Activated CD4-positive, CD25-positive, alpha-beta regulatory T cell treated with anti-CD3 and anti-CD28 coated beads, Interleukin-2, amount 50 U/mL, for 16 hours (primary cell): ENCODE results near the gene AGXT2.
"Not testable (repeated sequence)": the region's sequence is repeated elsewhere in the genome, so short reads cannot be mapped to it uniquely, and the experiment has no call there.

Source experiments
- DNase-seq: peaks from one replicate; pipeline ENCODE4 v3.0.0-alpha.2; 2020; ENCODE audit warnings: low read depth, low spot score

The AGXT2 gene

DNA sequence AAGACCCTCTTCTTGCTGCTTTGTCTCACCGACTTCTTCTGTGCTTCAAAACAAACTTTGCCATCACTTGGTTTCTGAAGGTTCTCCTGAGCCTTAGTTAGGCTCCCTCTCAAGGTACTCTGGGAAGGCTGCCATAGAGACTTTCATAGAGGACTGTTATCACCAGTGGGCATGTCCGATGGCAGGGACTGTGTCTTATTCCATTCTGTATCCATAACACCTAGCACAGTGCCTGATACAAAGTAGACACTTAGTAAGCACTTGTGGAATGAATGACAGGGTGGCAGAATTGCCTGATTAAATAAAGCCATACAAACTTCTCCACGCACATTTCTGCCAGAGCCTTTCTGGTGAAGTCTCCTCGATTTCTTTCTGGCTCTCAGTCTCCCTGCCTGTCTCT, 32.7 kb downstream of the AGXT2 start:
- DNase-seq: no peak

DNA sequence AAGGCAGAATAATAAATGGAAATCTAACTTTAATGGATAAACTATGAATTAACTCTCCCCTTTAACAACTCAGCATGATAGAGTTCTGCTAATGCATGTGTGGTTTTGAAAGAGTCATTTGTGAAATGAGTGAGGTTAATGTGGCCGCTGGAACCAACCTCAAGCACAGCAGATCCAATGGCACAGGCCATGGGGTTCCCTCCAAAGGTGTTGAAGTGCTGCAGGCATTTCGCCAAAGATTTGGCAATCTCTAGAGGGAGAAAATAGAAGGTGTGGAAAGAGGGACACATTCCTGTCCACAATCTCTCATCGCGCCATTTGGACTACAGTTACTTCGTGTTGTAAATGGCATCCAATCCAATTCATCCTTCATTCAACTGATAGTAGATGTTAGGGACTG, 35.0 kb downstream of the AGXT2 start:
- DNase-seq: no peak

DNA sequence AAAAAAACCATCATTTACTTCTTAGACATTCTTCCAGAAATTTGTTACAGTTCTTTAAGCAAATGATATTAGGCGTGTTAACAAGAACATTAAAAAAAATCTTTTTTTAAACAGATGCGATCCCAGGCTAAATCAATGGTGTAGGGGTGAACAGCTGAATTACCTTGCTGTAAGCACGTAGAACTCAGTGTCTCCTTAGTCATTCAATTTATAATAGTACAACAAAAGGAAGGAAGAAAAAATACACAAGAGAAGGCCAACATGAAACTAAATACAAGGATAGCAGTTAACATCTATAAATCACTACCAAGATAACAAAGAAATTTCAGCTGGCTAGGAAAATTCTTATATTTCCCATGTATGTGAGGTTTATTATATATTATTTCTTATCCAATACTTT, 35.4 kb downstream of the AGXT2 start:
- no peak for DNase-seq

DNA sequence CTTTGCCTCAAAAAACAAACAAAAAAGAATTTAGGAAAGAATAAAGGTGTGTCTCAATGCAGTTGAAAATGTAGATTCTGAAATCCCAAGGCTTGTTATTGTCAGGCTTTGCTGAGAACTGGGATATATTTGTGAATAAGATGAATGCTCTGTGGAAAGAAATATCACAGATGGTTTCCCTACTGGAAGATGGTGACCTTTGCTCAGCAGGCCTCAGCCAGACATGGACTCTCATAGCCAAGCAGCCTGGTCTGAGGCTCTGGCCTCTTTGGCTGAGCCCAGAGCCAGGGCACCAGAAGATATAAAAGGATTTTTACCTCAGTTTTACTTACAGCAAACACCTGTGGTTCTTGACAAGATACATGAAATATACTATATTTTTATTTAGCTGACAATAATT, 37.1 kb downstream of the AGXT2 start:
- DNase-seq: no peak

GRCh38 chr5:35009657-35010056, 38.1 kb downstream of the AGXT2 start:
- DNase-seq: no peak

DNA sequence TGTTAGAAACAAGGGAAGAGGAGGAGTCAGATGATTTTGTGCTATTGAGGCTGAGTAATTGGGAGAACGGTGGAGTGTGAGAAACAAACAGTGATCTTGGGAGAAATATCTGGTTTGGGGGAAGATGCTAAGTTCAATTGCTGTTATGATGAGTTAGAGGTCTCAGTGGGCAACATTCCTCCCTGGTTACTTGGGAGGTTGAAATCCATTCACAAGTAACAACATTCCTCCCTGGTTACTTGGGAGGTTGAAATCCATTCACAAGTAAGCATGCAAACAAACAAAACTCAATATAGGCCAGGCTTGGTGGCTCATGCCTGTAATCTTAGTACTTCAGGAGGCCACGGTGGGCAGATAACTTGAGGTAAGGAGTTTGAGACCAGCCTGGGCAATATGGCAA, 38.7 kb downstream of the AGXT2 start:
- DNase-seq: no peak

- DNase-seq: no peak
Measured at GRCh38 chr5:35004771-35005170, 43.0 kb downstream of the AGXT2 start.

DNA sequence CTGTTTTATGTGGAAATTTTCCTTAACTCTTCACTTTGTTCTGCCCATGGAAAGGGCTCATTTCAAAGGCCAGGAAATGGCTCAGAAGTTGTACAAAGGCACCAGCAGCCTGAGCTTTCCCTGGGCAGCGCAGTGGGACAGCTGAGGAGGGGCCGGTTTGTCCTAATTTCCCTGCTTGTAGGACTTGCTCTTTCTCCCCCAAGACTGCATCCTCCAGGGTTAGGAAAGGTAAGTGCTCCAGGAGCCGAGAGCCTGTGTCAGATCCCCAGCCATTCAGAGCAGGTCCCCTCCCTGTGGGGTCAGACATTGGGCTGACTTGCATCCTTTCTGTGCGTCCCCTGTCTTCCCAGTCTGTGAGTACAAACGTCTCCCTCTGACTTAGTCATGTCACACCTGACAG, 43.5 kb downstream of the AGXT2 start:
- DNase-seq: no peak

DNA sequence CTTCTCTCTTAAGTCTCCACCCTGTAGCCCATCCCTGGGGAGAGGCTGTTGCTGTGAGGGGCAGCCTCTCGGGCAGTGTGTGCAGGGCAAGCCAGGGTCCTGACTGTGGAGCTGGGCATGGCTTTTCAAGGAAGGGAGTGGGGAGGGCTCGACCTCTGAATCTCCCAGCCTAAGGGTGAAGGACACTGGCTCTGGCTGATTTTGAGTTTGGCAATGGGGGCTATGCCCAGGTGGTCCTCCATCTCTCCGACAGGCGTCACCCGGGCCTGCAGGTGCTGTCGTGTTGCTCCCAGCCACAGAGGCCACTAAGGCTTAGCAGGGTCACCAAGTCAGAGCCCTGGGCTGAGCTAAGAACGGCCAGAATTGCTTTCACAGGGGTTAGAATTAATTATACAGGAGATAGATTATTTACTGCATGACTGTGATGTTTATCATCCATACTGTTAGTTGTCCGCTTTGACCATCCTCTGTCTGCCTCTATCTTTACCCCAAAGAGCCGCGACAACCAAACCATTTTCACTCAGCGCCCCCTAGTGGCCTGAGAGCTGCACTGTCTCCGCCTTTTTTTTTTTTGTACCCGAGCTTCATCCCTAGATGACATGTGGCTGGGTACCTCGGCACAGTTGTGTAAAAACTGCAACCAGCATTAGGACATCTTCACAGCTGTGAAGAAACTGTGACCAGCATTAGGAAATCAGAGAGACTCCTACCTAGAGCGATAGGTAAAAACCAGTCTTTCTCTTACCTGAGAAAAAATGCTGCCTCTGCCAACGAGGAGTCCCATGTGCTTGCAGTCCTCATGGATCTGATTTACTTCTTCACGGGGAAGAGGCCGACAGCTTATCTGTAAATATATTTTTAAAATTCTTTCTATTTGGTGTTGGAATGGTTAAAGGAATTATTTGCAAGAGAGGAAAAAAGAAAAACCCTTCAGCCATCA, 44.5 kb downstream of the AGXT2 start:
- DNase-seq: peak; percentile 25

DNA sequence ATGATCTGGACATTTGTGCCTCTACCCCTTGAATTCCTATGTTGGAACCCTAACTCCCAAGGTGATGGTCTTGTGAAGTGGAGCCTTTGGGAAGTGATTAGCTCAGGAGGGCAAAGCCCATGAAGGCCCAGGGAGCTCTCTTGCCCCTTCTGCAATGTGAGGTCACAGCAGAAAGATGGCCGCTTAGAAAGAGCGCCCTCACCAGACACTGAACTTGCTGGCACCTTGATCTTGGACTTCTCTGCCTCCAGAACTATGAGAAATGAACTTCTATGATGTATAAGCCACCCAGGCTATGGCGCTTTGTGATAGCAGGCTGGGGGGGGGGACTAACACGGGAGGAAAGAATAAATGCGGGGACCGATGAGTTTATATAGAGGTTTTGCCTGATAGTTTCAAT, 45.3 kb downstream of the AGXT2 start:
- DNase-seq: no peak

DNA sequence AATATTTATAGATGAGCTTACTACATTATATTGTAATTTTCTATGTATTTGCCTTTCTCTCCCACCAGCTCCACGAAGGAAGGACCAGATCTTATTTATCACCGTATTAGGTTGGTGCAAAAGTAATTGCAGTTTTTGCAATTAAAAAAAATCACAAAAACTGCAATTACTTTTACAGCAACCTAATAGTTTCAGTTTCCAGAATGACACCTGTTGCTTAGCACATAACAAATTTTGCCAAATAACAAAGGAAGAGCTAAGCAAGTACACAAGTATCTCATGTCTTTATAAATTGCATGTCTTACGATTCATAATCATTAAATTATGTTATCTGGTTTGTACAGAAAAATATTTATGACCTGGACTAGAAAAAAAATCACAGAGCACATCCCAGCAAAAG, 45.9 kb downstream of the AGXT2 start:
- DNase-seq: no peak

- no peak for DNase-seq
Measured at GRCh38 chr5:34998058-34998789, 49.5 kb downstream of the AGXT2 start.

- no peak for DNase-seq
Measured at GRCh38 chr5:34996261-34996660, 51.5 kb downstream of the AGXT2 start.

GRCh38 chr5:34993951-34994350, 53.8 kb downstream of the AGXT2 start:
- DNase-seq: no peak

DNA sequence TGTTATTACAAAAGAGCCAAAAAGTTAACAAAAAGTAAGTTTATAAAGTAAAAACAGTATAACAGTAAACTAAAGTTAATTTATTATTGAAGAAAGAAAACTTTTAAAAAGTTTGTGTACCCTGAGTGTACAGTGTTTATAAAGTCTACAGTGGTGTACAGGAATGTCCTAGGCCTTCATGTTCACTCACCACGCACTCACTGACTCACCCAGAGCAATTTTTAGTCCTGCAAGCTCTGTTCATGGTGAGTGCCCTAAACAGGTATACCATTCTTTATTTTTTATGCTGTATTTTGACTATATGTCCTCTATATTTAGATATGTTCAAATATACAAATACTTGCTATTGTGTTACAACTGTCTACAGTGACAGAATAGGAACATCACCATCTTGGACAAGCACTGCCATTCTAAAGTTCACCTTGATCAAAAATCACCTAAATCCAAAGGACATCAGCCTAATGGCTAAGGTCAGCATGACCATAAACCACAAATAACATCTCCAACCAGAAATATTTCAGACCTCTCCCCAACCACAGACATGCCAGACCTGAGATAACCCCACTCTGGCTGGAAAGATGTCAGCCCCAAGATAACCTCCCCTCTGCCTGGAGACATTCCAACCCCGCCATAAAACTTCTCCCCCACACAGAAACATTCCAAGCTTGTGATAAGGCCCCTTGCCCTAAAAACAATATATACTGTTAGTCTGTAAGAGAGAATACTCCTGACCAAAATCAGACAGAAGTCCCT, 56.1 kb downstream of the AGXT2 start:
- no peak for DNase-seq

GRCh38 chr5:34986965-34987364, 60.8 kb downstream of the AGXT2 start:
- no peak for DNase-seq

- no peak for DNase-seq
Measured at GRCh38 chr5:34982823-34983222, 64.9 kb downstream of the AGXT2 start.

DNA sequence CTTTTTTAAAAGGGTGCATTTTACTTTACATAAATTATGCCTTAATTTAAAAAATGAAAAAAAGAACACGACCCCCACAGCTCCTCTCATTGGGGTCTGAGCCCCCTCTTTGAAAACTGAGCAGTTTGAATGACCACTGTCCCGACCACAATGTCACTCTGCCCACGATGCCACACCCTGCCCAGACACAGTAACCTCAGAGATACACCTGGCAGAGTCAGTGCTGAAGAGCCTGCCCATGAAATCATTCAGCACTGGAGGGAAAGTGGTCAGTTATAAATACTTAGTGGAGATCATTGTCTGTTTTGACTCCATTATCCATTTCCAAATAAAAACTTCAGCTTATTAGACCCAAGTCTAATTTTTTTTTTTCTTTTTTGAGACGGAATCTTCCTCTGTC, 69.1 kb downstream of the AGXT2 start:
- no peak for DNase-seq

DNA sequence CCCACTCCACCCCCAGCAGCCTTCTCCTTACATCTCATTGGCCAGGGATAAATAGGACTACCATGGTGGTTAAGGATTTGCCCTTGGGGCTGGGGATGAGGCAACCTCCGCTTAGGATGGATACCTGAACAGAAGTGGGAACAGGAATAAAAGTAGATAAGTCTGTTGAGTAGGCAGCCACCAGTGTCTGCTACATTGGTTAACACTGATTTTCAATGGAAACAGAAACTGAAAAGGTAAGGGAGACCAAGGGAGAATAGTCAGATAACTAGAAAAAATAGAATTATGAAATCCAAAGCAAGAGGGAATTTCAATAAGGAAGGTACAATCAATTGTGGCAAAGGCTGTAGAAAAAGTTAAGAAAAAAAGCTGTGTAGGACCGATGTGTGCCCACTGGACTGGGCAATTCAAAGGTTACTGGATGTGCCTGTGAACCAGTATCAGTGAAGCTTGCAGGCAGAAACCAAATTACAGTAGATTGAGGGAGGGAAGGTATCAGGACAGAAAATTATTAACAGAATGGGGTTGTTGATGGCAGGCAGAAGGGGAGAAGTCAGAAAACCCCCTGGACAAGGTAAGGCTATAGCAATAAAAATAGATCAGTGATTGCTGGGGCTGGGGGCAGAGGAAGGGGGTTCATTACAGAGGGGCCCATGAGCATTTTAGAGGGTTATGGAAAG, 69.7 kb downstream of the AGXT2 start:
- DNase-seq: no peak

DNA sequence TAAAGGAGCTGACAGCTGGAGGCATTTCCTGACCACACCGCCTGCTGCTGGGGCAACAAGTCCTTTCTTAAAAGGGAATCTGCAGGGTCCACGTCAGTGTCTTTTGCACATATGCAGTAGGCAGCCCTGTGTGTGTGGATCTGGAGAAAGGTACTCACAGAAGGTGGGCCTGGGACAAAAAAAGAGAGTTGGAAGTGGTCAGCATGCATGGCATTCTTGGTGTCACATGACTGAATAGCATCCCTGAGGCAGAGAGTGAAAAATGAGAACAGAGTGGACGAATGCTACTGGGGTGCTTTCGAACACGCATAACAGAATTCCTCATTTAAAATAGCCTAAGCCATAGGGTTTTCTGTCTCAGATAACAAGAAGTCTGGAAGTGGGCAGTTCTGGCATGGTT, 71.4 kb downstream of the AGXT2 start:
- no peak for DNase-seq

DNA sequence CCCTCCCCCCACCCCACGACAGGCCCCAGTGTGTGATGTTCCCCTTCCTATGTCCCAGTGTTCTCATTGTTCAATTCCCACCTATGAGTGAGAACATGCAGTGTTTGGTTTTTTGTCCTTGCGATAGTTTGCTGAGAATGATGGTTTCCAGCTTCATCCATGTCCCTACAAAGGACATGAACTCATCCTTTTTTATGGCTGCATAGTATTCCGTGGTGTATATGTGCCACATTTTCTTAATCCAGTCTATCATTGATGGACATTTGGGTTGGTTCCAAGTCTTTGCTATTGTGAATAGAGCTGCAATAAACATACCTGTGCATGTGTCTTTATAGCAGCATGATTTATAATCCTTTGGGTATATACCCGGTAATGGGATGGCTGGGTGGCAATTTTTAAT, 76.1 kb downstream of the AGXT2 start:
- not testable (repeated sequence) for DNase-seq

DNA sequence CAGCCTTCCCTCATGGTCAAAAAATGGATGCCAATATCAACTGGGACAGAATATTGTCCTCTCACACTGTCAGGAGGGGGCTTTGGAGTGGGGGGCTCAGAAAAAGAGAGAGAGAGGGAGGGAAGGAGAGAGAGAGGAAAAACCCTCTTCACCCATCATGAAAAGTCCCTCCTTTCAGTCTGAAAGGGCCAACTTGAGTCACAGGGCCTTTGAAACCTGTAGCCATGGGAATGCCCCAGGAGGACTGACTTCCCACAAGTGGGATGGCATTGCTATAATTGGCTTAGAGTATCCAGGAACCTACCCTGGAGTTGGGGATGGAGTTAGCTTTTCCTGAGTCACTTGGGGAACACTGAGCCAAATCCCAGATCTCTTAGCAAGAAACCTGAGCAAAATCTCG, 77.2 kb downstream of the AGXT2 start:
- no peak for DNase-seq
